Measurements from ENCODE around the gene DHFR.

Gene DHFR

GRCh38 chr5:80654054-80654390, 761 bp downstream of the DHFR start:
- DNase-seq (ENCODE audit: low read depth): no peak

- DNase-seq (ENCODE audit: low read depth): no peak
Observed at GRCh38 chr5:80653502-80653901, 1.3 kb downstream of the DHFR start.

GRCh38 chr5:80646926-80647325, 7.9 kb downstream of the DHFR start:
- DNase-seq (ENCODE audit: low read depth): no peak

GRCh38 chr5:80644900-80645299, 9.9 kb downstream of the DHFR start:
- no peak for DNase-seq (ENCODE audit: low read depth)

GRCh38 chr5:80641353-80641752, 13.4 kb downstream of the DHFR start:
- no peak for DNase-seq (ENCODE audit: low read depth)

- DNase-seq (ENCODE audit: low read depth): no peak
Observed at GRCh38 chr5:80634193-80634592, 20.6 kb downstream of the DHFR start.

- no peak for DNase-seq (ENCODE audit: low read depth)
Observed at GRCh38 chr5:80632700-80633099, 22.1 kb downstream of the DHFR start.

GRCh38 chr5:80631278-80632259, 23.2 kb downstream of the DHFR start:
- no peak for DNase-seq (ENCODE audit: low read depth)

- no peak for DNase-seq (ENCODE audit: low read depth)
Observed at GRCh38 chr5:80629281-80629680, 25.5 kb downstream of the DHFR start.

- DNase-seq (ENCODE audit: low read depth): no peak
Observed at GRCh38 chr5:80625230-80625629, 29.6 kb downstream of the DHFR start.

GRCh38 chr5:80623999-80624398, 30.8 kb downstream of the DHFR start:
- DNase-seq (ENCODE audit: low read depth): no peak

- DNase-seq (ENCODE audit: low read depth): no peak
Observed at GRCh38 chr5:80622756-80623155, 32.0 kb downstream of the DHFR start.

- no peak for DNase-seq (ENCODE audit: low read depth)
Observed at GRCh38 chr5:80620211-80620610, 34.6 kb downstream of the DHFR start.

- no peak for DNase-seq (ENCODE audit: low read depth)
Observed at GRCh38 chr5:80619086-80619485, 35.7 kb downstream of the DHFR start.

GRCh38 chr5:80618438-80618837, 36.3 kb downstream of the DHFR start:
- no peak for DNase-seq (ENCODE audit: low read depth)

- DNase-seq (ENCODE audit: low read depth): no peak
Observed at GRCh38 chr5:80615266-80615914, 39.4 kb downstream of the DHFR start.

GRCh38 chr5:80609692-80610091, 45.1 kb downstream of the DHFR start:
- no peak for DNase-seq (ENCODE audit: low read depth)

- DNase-seq (ENCODE audit: low read depth): no peak
Observed at GRCh38 chr5:80608731-80609130, 46.1 kb downstream of the DHFR start.

GRCh38 chr5:80607832-80608231, 47.0 kb downstream of the DHFR start:
- no peak for DNase-seq (ENCODE audit: low read depth)

GRCh38 chr5:80607343-80607742, 47.4 kb downstream of the DHFR start:
- DNase-seq (ENCODE audit: low read depth): no peak

GRCh38 chr5:80600943-80601693, 53.7 kb downstream of the DHFR start:
- no peak for DNase-seq (ENCODE audit: low read depth)

- no peak for DNase-seq (ENCODE audit: low read depth)
Observed at GRCh38 chr5:80597500-80597899, 57.3 kb downstream of the DHFR start.

GRCh38 chr5:80594810-80595209, 60.0 kb downstream of the DHFR start:
- DNase-seq (ENCODE audit: low read depth): no peak
